HepG2 (cell line): ENCODE data around the gene MARK2. TPM values are rescaled to one million over a fixed set of nuclear protein-coding genes. Genes with fewer than 3 reads are reported as not detected.

Experiments used
- ARHGAP35 ChIP-seq: sonication (generic); formaldehyde crosslinking; IDR thresholded peaks from 2 replicates; pipeline ENCODE4 v1.9.0; 2022; ENCODE audit warnings: mild to moderate bottlenecking, inconsistent platforms, moderate library complexity, missing genetic modification reagents, borderline replicate concordance
- ATF3 ChIP-seq: sonication (generic); formaldehyde crosslinking; IDR thresholded peaks from 2 replicates; pipeline ENCODE4 v1.4.0; 2020; ENCODE audit warnings: missing genetic modification reagents
- ATM ChIP-seq: fragments of 450-650 bp; IDR thresholded peaks from 2 replicates; pipeline ENCODE4 v1.7.1; 2017; ENCODE audit warnings: mild to moderate bottlenecking, borderline replicate concordance
- BHLHE40 ChIP-seq: IDR thresholded peaks from 2 replicates; pipeline ENCODE4 v1.6.1; 2011; ENCODE audit warnings: low read length, improper control_type of control experiment
- CCDC6 ChIP-seq: sonication (generic); formaldehyde crosslinking; IDR thresholded peaks from 2 replicates; pipeline ENCODE4 v1.8.1; 2022; ENCODE audit warnings: mild to moderate bottlenecking, missing genetic modification reagents, moderate library complexity
- CHCHD3 ChIP-seq: sonication (generic); formaldehyde crosslinking; IDR thresholded peaks from 2 replicates; pipeline ENCODE4 v1.8.0; 2022; ENCODE audit warnings: mild to moderate bottlenecking, missing genetic modification reagents, moderate library complexity
- DR1 ChIP-seq: sonication (generic); formaldehyde crosslinking; IDR thresholded peaks from 2 replicates; pipeline ENCODE4 v1.8.0; 2021; ENCODE audit warnings: mild to moderate bottlenecking, missing genetic modification reagents, inconsistent platforms
- GZF1 ChIP-seq: sonication (generic); formaldehyde crosslinking; IDR thresholded peaks from 2 replicates; pipeline ENCODE4 v1.5.1; 2020; ENCODE audit warnings: mild to moderate bottlenecking, missing genetic modification reagents
- HBP1 ChIP-seq: IDR thresholded peaks from 2 replicates; pipeline ENCODE4 v1.6.1; 2016; ENCODE audit warnings: low read depth, control low read depth
- HIVEP1 ChIP-seq: sonication (generic); formaldehyde crosslinking; IDR thresholded peaks from 2 replicates; pipeline ENCODE4 v1.4.0; 2020; ENCODE audit warnings: mild to moderate bottlenecking, missing genetic modification reagents
- JUN ChIP-seq: sonication (generic); formaldehyde crosslinking; IDR thresholded peaks from 2 replicates; pipeline ENCODE4 v1.4.0; 2020; ENCODE audit warnings: mild to moderate bottlenecking, missing genetic modification reagents
- LRRFIP1 ChIP-seq: sonication (generic); formaldehyde crosslinking; conservative IDR thresholded peaks from 2 replicates; pipeline ENCODE4 v1.4.0; 2020; ENCODE audit warnings: missing genetic modification reagents
- MEF2D ChIP-seq: sonication (generic); formaldehyde crosslinking; IDR thresholded peaks from 2 replicates; pipeline ENCODE4 v1.5.1; 2020; ENCODE audit warnings: mild to moderate bottlenecking, missing genetic modification reagents
- NFIB ChIP-seq: sonication (generic); formaldehyde crosslinking; IDR thresholded peaks from 2 replicates; pipeline ENCODE4 v1.9.0; 2021; ENCODE audit warnings: missing genetic modification reagents, mild to moderate bottlenecking, borderline replicate concordance
- PATZ1 ChIP-seq: sonication (generic); formaldehyde crosslinking; IDR thresholded peaks from 2 replicates; pipeline ENCODE4 v1.4.0; 2020; ENCODE audit warnings: missing genetic modification reagents
- PAWR ChIP-seq: sonication (generic); formaldehyde crosslinking; IDR thresholded peaks from 2 replicates; pipeline ENCODE4 v1.4.0; 2020; ENCODE audit warnings: missing genetic modification reagents, mild to moderate bottlenecking, borderline replicate concordance
- SAP130 ChIP-seq: IDR thresholded peaks from 2 replicates; pipeline ENCODE4 v1.6.1; 2016; ENCODE audit warnings: low read depth
- ZFAT ChIP-seq: sonication (generic); formaldehyde crosslinking; conservative IDR thresholded peaks from 2 replicates; pipeline ENCODE4 v1.8.1; 2023; ENCODE audit warnings: missing genetic modification reagents, inconsistent platforms
- ZNF761 ChIP-seq: sonication (generic); formaldehyde crosslinking; conservative IDR thresholded peaks from 2 replicates; pipeline ENCODE4 v1.4.0; 2020; ENCODE audit warnings: mild to moderate bottlenecking, missing genetic modification reagents
- polyA plus RNA-seq, 8 experiments: library from polyadenylated mRNA; depleted of rRNA in 3 of 8; stranded (reverse) in 7 of 8; unstranded in 1 of 8; fragments of >200 nt; fragmentation: Illumina TruSeq in 4 of 8; extraction: Trizol in 4 of 8; gene quantifications; 2 replicates each; pipeline versions ENCODE4 v1.2.1 to v1.2.3, GENCODE V29; 2011 to 2016; ENCODE audit warnings: low read depth in 4 of 8, missing spikeins in 1 of 8, mixed read lengths in 1 of 8; ENCODE audit not compliant: insufficient read depth in 1 of 8
- total RNA-seq, 5 experiments: library from RNA; depleted of rRNA; stranded (reverse); fragments of >200 nt; fragmentation: Illumina TruSeq; extraction: Trizol; gene quantifications; 2 replicates each; pipeline ENCODE4 v1.2.3, GENCODE V29; 2016; ENCODE audit warnings: low read depth in 1 of 5
- TF ChIP-seq, protein P1 (sequence below): sonication (generic); formaldehyde crosslinking; IDR thresholded peaks from 2 replicates; pipeline ENCODE4 v1.4.0; 2020; ENCODE audit warnings: low read depth, missing genetic modification reagents

The MARK2 gene
- total and polyA plus RNA-seq, 2 of the 13 experiments (the other 11 are each of a cell fraction or from before 2014, with no cell fraction given): 13.5 to 13.9 TPM

DNA sequence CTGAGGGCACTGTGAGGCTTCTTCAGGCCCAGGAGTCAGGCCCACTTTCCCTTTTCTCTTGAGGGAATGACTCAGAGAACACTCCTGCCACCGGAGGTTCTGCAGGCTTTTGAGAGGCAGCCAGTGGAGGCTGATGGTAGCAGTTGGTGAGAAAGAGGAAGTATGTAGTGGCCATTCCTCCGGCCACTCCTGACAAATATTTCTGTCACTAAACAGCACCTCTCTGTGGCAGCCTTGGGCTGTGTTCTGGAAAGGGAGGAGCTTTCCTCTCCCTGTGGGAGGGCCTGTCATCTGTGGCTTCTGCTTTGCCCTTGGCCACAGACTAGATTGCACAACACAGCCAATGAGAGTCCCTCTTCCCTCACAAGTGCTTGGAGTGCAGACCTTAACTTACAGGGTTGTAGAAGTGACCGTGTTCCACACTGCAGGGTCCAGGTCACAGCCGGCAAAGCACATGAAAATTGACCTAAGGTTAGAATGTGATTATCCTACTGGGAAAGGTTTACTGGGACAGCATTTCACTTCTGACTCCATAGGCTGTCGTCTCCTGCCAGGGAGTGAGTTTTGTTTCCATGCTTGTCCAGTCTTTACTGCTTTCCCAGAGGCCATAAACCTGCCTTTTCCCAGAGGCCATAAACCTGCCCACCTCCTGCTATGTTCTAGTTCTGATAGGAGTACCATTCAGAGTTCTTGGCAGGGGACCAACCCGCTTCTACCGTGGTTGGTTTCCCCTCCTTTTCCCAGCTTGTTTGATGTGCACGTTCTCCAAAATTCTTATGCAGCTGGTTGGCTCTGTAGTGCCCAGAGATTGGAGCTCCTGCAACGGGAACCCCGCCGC is 33.3 kb downstream of the MARK2 start (continued):
- TF ChIP-seq ATM (no peak), JUN (CRISPR knock-in tag) (no peak), DR1 (CRISPR knock-in tag) (no peak), BHLHE40 (no peak), PAWR (CRISPR knock-in tag) (no peak), ATF3 (no peak), ARHGAP35 (CRISPR knock-in tag) (no peak), LRRFIP1 (no peak), HIVEP1 (CRISPR knock-in tag) (no peak), ZNF761 (CRISPR knock-in tag) (no peak), CCDC6 (CRISPR knock-in tag) (peak; percentile 24; the same call in 1 of the 2 replicates), SAP130 (CRISPR knock-in tag) (peak; percentile 96), MEF2D (no peak), PATZ1 (CRISPR knock-in tag) (peak; percentile 47; the same call in 1 of the 2 replicates), GZF1 (CRISPR knock-in tag) (no peak), HBP1 (CRISPR knock-in tag) (no peak; the same call in 1 of the 2 replicates), NFIB (no peak), CHCHD3 (no peak), ZFAT (CRISPR knock-in tag) (no peak)
- TF ChIP-seq, protein P1, sequence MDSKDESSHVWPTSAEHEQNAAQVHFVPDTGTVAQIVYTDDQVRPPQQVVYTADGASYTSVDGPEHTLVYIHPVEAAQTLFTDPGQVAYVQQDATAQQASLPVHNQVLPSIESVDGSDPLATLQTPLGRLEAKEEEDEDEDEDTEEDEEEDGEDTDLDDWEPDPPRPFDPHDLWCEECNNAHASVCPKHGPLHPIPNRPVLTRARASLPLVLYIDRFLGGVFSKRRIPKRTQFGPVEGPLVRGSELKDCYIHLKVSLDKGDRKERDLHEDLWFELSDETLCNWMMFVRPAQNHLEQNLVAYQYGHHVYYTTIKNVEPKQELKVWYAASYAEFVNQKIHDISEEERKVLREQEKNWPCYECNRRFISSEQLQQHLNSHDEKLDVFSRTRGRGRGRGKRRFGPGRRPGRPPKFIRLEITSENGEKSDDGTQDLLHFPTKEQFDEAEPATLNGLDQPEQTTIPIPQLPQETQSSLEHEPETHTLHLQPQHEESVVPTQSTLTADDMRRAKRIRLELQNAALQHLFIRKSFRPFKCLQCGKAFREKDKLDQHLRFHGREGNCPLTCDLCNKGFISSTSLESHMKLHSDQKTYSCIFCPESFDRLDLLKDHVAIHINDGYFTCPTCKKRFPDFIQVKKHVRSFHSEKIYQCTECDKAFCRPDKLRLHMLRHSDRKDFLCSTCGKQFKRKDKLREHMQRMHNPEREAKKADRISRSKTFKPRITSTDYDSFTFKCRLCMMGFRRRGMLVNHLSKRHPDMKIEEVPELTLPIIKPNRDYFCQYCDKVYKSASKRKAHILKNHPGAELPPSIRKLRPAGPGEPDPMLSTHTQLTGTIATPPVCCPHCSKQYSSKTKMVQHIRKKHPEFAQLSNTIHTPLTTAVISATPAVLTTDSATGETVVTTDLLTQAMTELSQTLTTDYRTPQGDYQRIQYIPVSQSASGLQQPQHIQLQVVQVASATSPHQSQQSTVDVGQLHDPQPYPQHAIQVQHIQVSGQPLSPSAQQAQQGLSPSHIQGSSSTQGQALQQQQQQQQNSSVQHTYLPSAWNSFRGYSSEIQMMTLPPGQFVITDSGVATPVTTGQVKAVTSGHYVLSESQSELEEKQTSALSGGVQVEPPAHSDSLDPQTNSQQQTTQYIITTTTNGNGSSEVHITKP: peak; percentile 55; the same call in 1 of the 2 replicates
